IMR-90 (cell line): Measurements from ENCODE around the gene CMTM1. TPM values are rescaled to one million over a fixed set of nuclear protein-coding genes. Genes with fewer than 3 reads are reported as not detected.
A peak's percentile ranks its signal among the peaks of the same experiment; 100 is the strongest.

Experiments used
- ATAC-seq: fragments of 200-7000 bp; cut with Tn5 transposase; 2 replicates; pipeline ENCODE4 v1.9.1; 2020; ENCODE audit warnings: low read depth, mild to moderate bottlenecking, moderate library complexity
- BruUV-seq: library from RNA; stranded (reverse); fragments of 400-500 nt; replicated peaks from 2 replicates; lab custom pipeline; 2021; lab: Mats Ljungman, UMichigan
- CTCF ChIA-PET: fragments of 300-600 bp; formaldehyde crosslinking; extraction: SDS; loops from one replicate; lab custom pipeline; 2021; ENCODE audit warnings: antibody characterized with exemption; lab: Yijun Ruan, JAX
- POLR2A ChIA-PET: fragments of 300-600 bp; sonication (Branson Sonifier 250); formaldehyde crosslinking; loops from one replicate; lab custom pipeline; 2022; ENCODE audit warnings: antibody characterized with exemption; ENCODE audit not compliant: unreplicated experiment; lab: Charles Lee
- DNase-seq: peaks from one replicate; pipeline ENCODE4 v3.0.0; 2013
- H2AFZ ChIP-seq: replicated peaks from 2 replicates; pipeline ENCODE3; 2013; ENCODE audit warnings: low read length, mild to moderate bottlenecking; ENCODE audit not compliant: poor library complexity
- H2AK5ac ChIP-seq: 2 replicates; pipeline ENCODE4 v1.6.1; 2013; ENCODE audit warnings: low read depth, low read length, inconsistent platforms
- H2AK9ac ChIP-seq: replicated peaks from 2 replicates; pipeline ENCODE3; 2013; ENCODE audit warnings: mild to moderate bottlenecking, low read depth, low read length, moderate library complexity; ENCODE audit not compliant: poor library complexity
- H2BK120ac ChIP-seq: 2 replicates; pipeline ENCODE4 v1.6.1; 2013; ENCODE audit warnings: low read depth, low read length, inconsistent platforms
- H2BK15ac ChIP-seq: 3 replicates; pipeline ENCODE4 v1.6.1; 2013; ENCODE audit warnings: low read depth, low read length, inconsistent platforms
- H2BK20ac ChIP-seq: 2 replicates; pipeline ENCODE4 v1.6.1; 2013; ENCODE audit warnings: low read depth, mild to moderate bottlenecking, inconsistent platforms, low read length, moderate library complexity
- H2BK5ac ChIP-seq: 2 replicates; pipeline ENCODE4 v1.6.1; 2013; ENCODE audit warnings: mild to moderate bottlenecking, low read depth, low read length, inconsistent platforms; ENCODE audit not compliant: poor library complexity, severe bottlenecking
- H3K14ac ChIP-seq: replicated peaks from 2 replicates; pipeline ENCODE4 v1.6.1; 2013; ENCODE audit warnings: low read depth, low read length, inconsistent platforms
- H3K18ac ChIP-seq: 2 replicates; pipeline ENCODE4 v1.6.1; 2013; ENCODE audit warnings: low read depth, low read length, control low read depth
- H3K23ac ChIP-seq: 2 replicates; pipeline ENCODE4 v1.6.1; 2013; ENCODE audit warnings: low read depth, low read length, inconsistent platforms
- H3K27ac ChIP-seq: 2 replicates; pipeline ENCODE4 v1.5.1; 2013; ENCODE audit warnings: mild to moderate bottlenecking, control low read depth, low read length; ENCODE audit not compliant: insufficient read depth
- H3K27me3 ChIP-seq: 2 replicates; pipeline ENCODE4 v1.6.1; 2013; ENCODE audit warnings: low read length; ENCODE audit not compliant: control insufficient read depth, insufficient read depth
- H3K36me3 ChIP-seq: 2 replicates; pipeline ENCODE4 v1.6.1; 2013; ENCODE audit warnings: low read length, mixed read lengths; ENCODE audit not compliant: control insufficient read depth, insufficient read depth
- H3K4ac ChIP-seq: 2 replicates; pipeline ENCODE4 v1.6.1; 2013; ENCODE audit warnings: low read depth, low read length, inconsistent platforms
- H3K4me1 ChIP-seq: 2 replicates; pipeline ENCODE4 v1.6.1; 2013; ENCODE audit warnings: low read length, mixed read lengths; ENCODE audit not compliant: control insufficient read depth, insufficient read depth
- H3K4me2 ChIP-seq: 2 replicates; pipeline ENCODE4 v1.6.1; 2013; ENCODE audit warnings: low read depth, mild to moderate bottlenecking, control low read depth, low read length, moderate library complexity
- H3K4me3 ChIP-seq: 2 replicates; pipeline ENCODE4 v1.5.1; 2013; ENCODE audit warnings: low read depth, mild to moderate bottlenecking, control low read depth, low read length, moderate library complexity; ENCODE audit not compliant: insufficient read depth
- H3K56ac ChIP-seq: 2 replicates; pipeline ENCODE4 v1.6.1; 2013; ENCODE audit warnings: low read length, inconsistent platforms; ENCODE audit not compliant: insufficient read depth; ENCODE audit errors: extremely low read depth
- H3K79me1 ChIP-seq, 2 experiments: 2 replicates each; pipeline ENCODE4 v1.6.1; 2013; ENCODE audit warnings: low read length in 2 of 2, inconsistent platforms in 1 of 2, low read depth in 1 of 2
- H3K9ac ChIP-seq: 2 replicates; pipeline ENCODE4 v1.6.1; 2013; ENCODE audit warnings: low read depth, low read length, control low read depth
- H3K9me1 ChIP-seq: 2 replicates; pipeline ENCODE4 v1.6.1; 2013; ENCODE audit warnings: low read length, inconsistent platforms; ENCODE audit not compliant: insufficient read depth
- H3K9me3 ChIP-seq: 2 replicates; pipeline ENCODE4 v1.6.1; 2013; ENCODE audit warnings: low read length; ENCODE audit not compliant: control insufficient read depth, insufficient read depth
- H4K20me1 ChIP-seq: 2 replicates; pipeline ENCODE4 v1.6.1; 2013; ENCODE audit warnings: low read length, inconsistent platforms; ENCODE audit not compliant: insufficient read depth
- H4K5ac ChIP-seq: 2 replicates; pipeline ENCODE4 v1.6.1; 2013; ENCODE audit warnings: mild to moderate bottlenecking, low read depth, low read length, control low read depth
- H4K8ac ChIP-seq, 2 experiments: 2 replicates each; pipeline ENCODE4 v1.6.1; 2013; ENCODE audit warnings: low read depth in 2 of 2, low read length in 2 of 2, control low read depth in 1 of 2, inconsistent platforms in 1 of 2
- H4K91ac ChIP-seq: 2 replicates; pipeline ENCODE4 v1.6.1; 2013; ENCODE audit warnings: low read depth, low read length, inconsistent platforms; ENCODE audit not compliant: insufficient read depth
- BHLHE40 ChIP-seq: fragments of 150-350 bp; IDR thresholded peaks from 2 replicates; pipeline ENCODE4 v1.6.1; 2016; ENCODE audit warnings: mild to moderate bottlenecking, low read depth, low read length
- CEBPB ChIP-seq: IDR thresholded peaks from 2 replicates; pipeline ENCODE4 v1.6.1; 2012; ENCODE audit warnings: low read depth, low read length, improper control_type of control experiment
- CHD1 ChIP-seq: IDR thresholded peaks from 2 replicates; pipeline ENCODE4 v1.6.1; 2012; ENCODE audit warnings: low read depth, low read length, improper control_type of control experiment
- FOS ChIP-seq: fragments of 150-350 bp; IDR thresholded peaks from 2 replicates; pipeline ENCODE4 v1.6.1; 2016; ENCODE audit warnings: low read depth, low read length
- MAFK ChIP-seq: IDR thresholded peaks from 2 replicates; pipeline ENCODE4 v1.6.1; 2012; ENCODE audit warnings: low read depth, low read length, improper control_type of control experiment
- MAZ ChIP-seq: IDR thresholded peaks from 2 replicates; pipeline ENCODE4 v1.6.1; 2012; ENCODE audit warnings: low read depth, mild to moderate bottlenecking, low read length, improper control_type of control experiment, moderate library complexity, borderline replicate concordance
- MXI1 ChIP-seq: IDR thresholded peaks from 2 replicates; pipeline ENCODE4 v1.6.1; 2012; ENCODE audit warnings: low read depth, mild to moderate bottlenecking, low read length, moderate library complexity, borderline replicate concordance
- NFE2L2 ChIP-seq: fragments of 150-350 bp; IDR thresholded peaks from 2 replicates; pipeline ENCODE4 v1.6.1; 2016; ENCODE audit warnings: low read depth, mild to moderate bottlenecking, low read length
- POLR2A ChIP-seq: IDR thresholded peaks from 2 replicates; pipeline ENCODE4 v1.6.1; 2012; ENCODE audit warnings: mild to moderate bottlenecking, low read depth, low read length
- RAD21 ChIP-seq: IDR thresholded peaks from 2 replicates; pipeline ENCODE4 v1.6.1; 2012; ENCODE audit warnings: low read length, improper control_type of control experiment
- RCOR1 ChIP-seq: IDR thresholded peaks from 2 replicates; pipeline ENCODE4 v1.6.1; 2012; ENCODE audit warnings: mild to moderate bottlenecking, low read length, improper control_type of control experiment; ENCODE audit not compliant: insufficient replicate concordance
- SMC3 ChIP-seq: fragments of 150-350 bp; IDR thresholded peaks from 2 replicates; pipeline ENCODE4 v1.6.1; 2016; ENCODE audit warnings: low read depth, mild to moderate bottlenecking, antibody characterized with exemption, low read length, moderate library complexity
- WGBS, 2 experiments: methylation state at CpG; one replicate each; pipeline versions ENCODE4 v1.1.5 to v1.1.7; 2013; ENCODE audit warnings: missing lambda C conversion rate in 2 of 2; ENCODE audit not compliant: insufficient read length in 1 of 2; ENCODE audit errors: extremely low coverage in 2 of 2; 5-methylcytosine and 5-hydroxymethylcytosine counted together
- dilution Hi-C: fragments of 300-500 bp; cut with HindIII; formaldehyde crosslinking; loops from one replicate; pipeline ENCODE4 v1.14.3; 2018; ENCODE audit warnings: low sequenced_read_pairs; ENCODE audit not compliant: unreplicated experiment
- in situ Hi-C: fragments of 300-500 bp; cut with MboI; formaldehyde crosslinking; loops from 3 replicates; pipeline ENCODE4 v1.14.3; 2019; ENCODE audit warnings: low sequenced_read_pairs, inconsistent platforms, mixed read lengths
- intact Hi-C: fragments of 100-400 bp; cut with micrococcal nuclease; formaldehyde crosslinking; loops from 2 replicates; pipeline ENCODE4 v1.10.0; 2022
- polyA plus RNA-seq, 3 experiments: library from polyadenylated mRNA; depleted of rRNA; stranded (reverse); fragments of >200 nt; gene quantifications; 2 replicates each; pipeline ENCODE4 v1.2.3, GENCODE V29; 2012; ENCODE audit warnings: low replicate concordance in 1 of 3
- total RNA-seq: library from RNA; depleted of rRNA; stranded (reverse); fragments of >200 nt; gene quantifications from 2 replicates; pipeline ENCODE4 v1.2.3, GENCODE V29; 2012
- TF ChIP-seq, protein P1 (sequence below): conservative IDR thresholded peaks from 2 replicates; pipeline ENCODE4 v1.5.1; 2012; ENCODE audit warnings: mild to moderate bottlenecking, low read depth, low read length, improper control_type of control experiment
- TF ChIP-seq, protein P2 (sequence below): fragments of 150-350 bp; IDR thresholded peaks from 2 replicates; pipeline ENCODE4 v1.6.1; 2017; ENCODE audit warnings: mild to moderate bottlenecking, antibody characterized with exemption, low read length, low read depth
- TF ChIP-seq, protein P3 (sequence below): fragments of 150-350 bp; IDR thresholded peaks from 2 replicates; pipeline ENCODE4 v1.6.1; 2016; ENCODE audit warnings: low read depth, mild to moderate bottlenecking, low read length, moderate library complexity, borderline replicate concordance

The CMTM1 gene
- total and polyA plus RNA-seq, 2 of the 4 experiments (the other 2 are of a cell fraction): 0.54 to 2.1 TPM

DNA sequence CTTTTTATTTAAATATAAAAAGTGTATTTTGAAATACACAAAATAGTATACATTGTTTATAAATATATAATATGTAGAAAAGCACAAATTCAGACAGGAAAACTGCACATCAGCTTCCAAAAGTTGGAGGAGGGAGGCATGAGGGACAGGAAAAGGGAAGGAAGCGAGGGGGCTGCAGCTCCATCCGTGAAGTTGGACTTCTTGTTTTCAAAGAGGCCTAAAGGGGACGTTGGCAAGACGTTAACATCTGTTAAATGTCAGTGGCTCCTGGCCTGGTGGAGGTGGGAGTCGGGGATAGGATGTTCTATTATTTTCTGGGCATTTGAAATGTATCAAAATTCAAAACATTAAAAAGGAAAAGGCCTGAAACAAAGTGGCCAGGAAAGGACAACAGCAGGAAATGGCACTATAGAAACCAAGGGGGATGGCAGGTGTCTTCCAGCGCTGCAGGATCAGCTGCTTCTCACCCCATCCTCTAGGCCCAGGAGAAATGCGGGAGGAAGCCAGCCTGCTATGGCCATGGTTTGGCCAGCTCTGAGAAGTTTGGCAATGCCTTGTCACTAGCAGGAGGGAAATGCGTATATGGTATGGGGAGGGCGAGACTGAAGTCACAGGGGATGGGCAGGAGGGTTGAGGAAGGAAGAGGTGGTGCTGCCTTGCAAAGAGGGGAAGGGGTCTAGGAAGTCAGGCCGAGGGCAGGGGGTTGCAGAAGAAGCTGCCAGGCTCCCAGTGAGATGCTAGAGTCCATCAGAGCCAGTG, 19.4 kb downstream of the CMTM1 start:
- H2BK20ac ChIP-seq: no peak overlapping the region
- no peaks in the 10 kb centered on the region; the same call in 1 of the 2 replicates for H3K9me1 ChIP-seq
- H4K20me1 ChIP-seq: no peaks in the 10 kb centered on the region; the same call in 1 of the 2 replicates
- H3K56ac ChIP-seq: no peak overlapping the region
- no peak overlapping the region for H4K5ac ChIP-seq
- dilution Hi-C loops (no loop called here), intact Hi-C loops (loop anchor here (5.0 kb wide), 2 partner anchors 108 to 178 kb away; no protein-coding TSS in a partner anchor), in situ Hi-C loops (no loop called here)
- DNase-seq (no peak), ATAC-seq (no peak)
- H3K27ac ChIP-seq: no peak overlapping the region
- peaks cover 6% of the 10 kb centered on the region; the same call in 1 of the 2 replicates for H3K27me3 ChIP-seq
- no peak overlapping the region for H3K18ac ChIP-seq
- H2BK5ac ChIP-seq: no peak overlapping the region
- no TSS peak for BruUV-seq
- H2BK15ac ChIP-seq: no peak overlapping the region
- no peak overlapping the region for H2AK9ac ChIP-seq
- no peaks in the 10 kb centered on the region for H3K9me3 ChIP-seq
- peak overlapping the region; percentile 56 for H2AFZ ChIP-seq
- ChIA-PET CTCF (no interaction called here), POLR2A (no interaction called here)
- no peak overlapping the region for H2BK120ac ChIP-seq
- H3K79me1 ChIP-seq: no peaks in the 10 kb centered on the region
- peaks cover 11% of the 10 kb centered on the region for H3K4me1 ChIP-seq
- no peak overlapping the region for H4K91ac ChIP-seq
- H3K14ac ChIP-seq: no peak overlapping the region
- no peak overlapping the region for H3K4ac ChIP-seq
- H3K4me3 ChIP-seq: no peak overlapping the region
- no peak overlapping the region for H4K8ac ChIP-seq
- no peak overlapping the region for H2AK5ac ChIP-seq
- 60% methylated on average over 6 of the region's 10 CpGs; no CpG with 5 or more reads in 1 of the 2 experiments for WGBS, 2 experiments
- no peak overlapping the region for H3K23ac ChIP-seq
- no peak overlapping the region for H3K4me2 ChIP-seq
- no peak overlapping the region for H3K9ac ChIP-seq
- H3K36me3 ChIP-seq: no peaks in the 10 kb centered on the region
- TF ChIP-seq MAFK (no peak), SMC3 (no peak), MAZ (no peak), FOS (no peak), CHD1 (no peak), BHLHE40 (no peak), MXI1 (no peak), NFE2L2 (no peak), POLR2A (no peak), RCOR1 (no peak), CEBPB (no peak), RAD21 (no peak)
- TF ChIP-seq, protein P1, sequence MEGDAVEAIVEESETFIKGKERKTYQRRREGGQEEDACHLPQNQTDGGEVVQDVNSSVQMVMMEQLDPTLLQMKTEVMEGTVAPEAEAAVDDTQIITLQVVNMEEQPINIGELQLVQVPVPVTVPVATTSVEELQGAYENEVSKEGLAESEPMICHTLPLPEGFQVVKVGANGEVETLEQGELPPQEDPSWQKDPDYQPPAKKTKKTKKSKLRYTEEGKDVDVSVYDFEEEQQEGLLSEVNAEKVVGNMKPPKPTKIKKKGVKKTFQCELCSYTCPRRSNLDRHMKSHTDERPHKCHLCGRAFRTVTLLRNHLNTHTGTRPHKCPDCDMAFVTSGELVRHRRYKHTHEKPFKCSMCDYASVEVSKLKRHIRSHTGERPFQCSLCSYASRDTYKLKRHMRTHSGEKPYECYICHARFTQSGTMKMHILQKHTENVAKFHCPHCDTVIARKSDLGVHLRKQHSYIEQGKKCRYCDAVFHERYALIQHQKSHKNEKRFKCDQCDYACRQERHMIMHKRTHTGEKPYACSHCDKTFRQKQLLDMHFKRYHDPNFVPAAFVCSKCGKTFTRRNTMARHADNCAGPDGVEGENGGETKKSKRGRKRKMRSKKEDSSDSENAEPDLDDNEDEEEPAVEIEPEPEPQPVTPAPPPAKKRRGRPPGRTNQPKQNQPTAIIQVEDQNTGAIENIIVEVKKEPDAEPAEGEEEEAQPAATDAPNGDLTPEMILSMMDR: no peak
- TF ChIP-seq, protein P2, sequence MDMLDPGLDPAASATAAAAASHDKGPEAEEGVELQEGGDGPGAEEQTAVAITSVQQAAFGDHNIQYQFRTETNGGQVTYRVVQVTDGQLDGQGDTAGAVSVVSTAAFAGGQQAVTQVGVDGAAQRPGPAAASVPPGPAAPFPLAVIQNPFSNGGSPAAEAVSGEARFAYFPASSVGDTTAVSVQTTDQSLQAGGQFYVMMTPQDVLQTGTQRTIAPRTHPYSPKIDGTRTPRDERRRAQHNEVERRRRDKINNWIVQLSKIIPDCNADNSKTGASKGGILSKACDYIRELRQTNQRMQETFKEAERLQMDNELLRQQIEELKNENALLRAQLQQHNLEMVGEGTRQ: no peak
- TF ChIP-seq, protein P3, sequence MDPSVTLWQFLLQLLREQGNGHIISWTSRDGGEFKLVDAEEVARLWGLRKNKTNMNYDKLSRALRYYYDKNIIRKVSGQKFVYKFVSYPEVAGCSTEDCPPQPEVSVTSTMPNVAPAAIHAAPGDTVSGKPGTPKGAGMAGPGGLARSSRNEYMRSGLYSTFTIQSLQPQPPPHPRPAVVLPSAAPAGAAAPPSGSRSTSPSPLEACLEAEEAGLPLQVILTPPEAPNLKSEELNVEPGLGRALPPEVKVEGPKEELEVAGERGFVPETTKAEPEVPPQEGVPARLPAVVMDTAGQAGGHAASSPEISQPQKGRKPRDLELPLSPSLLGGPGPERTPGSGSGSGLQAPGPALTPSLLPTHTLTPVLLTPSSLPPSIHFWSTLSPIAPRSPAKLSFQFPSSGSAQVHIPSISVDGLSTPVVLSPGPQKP: no peak
